Right lobe of liver (tissue), 4 donors: ENCODE measurements around the gene GNB1L.

Experiments
- CTCF ChIP-seq, 4 donors: fragments of 200-600 bp in 3 of 4; fragments of 450-650 bp in 1 of 4; IDR thresholded peaks; one replicate each; pipeline versions ENCODE4 v1.5.1 to v1.8.0; 2016 to 2022; ENCODE audit warnings: antibody characterized with exemption in 4 of 4, mild to moderate bottlenecking in 2 of 4
- POLR2A ChIP-seq: fragments of 450-650 bp; IDR thresholded peaks from one replicate; pipeline ENCODE4 v1.6.1; 2017; ENCODE audit warnings: antibody characterized with exemption, mild to moderate bottlenecking
- donor health status: DM: no; HTN: no; CAD: no.
- donor health status: DM: no; HTN: no; CAD: no.
- donor health status: DM: no; HTN: yes; CAD: no.

- TF ChIP-seq CTCF (IDR thresholded peaks at IDR 0.05) (no peak), POLR2A (no peak)
Observed at GRCh38 chr22:19882446-19883381, 28.0 kb upstream of the GNB1L start.
